ENCODE data around the gene RNF8. TPM values are rescaled to one million over a fixed set of nuclear protein-coding genes. Genes with fewer than 3 reads are reported as not detected.

Gene RNF8
- total and polyA plus RNA-seq, 2 experiments from 2014 or later = 38.5 to 49.9 TPM

GRCh38 chr6:37357288-37357687 is 3.5 kb downstream of the RNF8 start:
- H3K4me1 ChIP-seq (ENCODE audit: low read depth) = peaks cover 69% of the 10 kb centered on the region
- peak overlapping the region; percentile 90 for H3K27ac ChIP-seq
- H3K4me3 ChIP-seq = peak overlapping the region; percentile 3
- H3K9me3 ChIP-seq (ENCODE audit: low read depth) = no peaks in the 10 kb centered on the region
- H3K36me3 ChIP-seq = no peaks in the 10 kb centered on the region
- peak in 1 of 2 donors; percentile 46 for DNase-seq (ENCODE audit: low read depth in 1 of 2, low spot score in 1 of 2)
- no peaks in the 10 kb centered on the region for H3K27me3 ChIP-seq
- TF ChIP-seq CTCF (IDR thresholded peaks at IDR 0.05; ENCODE audit: low read depth, low read length) = no peak

GRCh38 chr6:37357860-37358259 is 4.1 kb downstream of the RNF8 start:
- H3K27ac ChIP-seq = peak overlapping the region; percentile 90
- H3K27me3 ChIP-seq = no peaks in the 10 kb centered on the region
- H3K4me3 ChIP-seq = no peak overlapping the region
- H3K36me3 ChIP-seq = no peaks in the 10 kb centered on the region
- DNase-seq (ENCODE audit: low read depth in 1 of 2, low spot score in 1 of 2) = no peak
- H3K4me1 ChIP-seq (ENCODE audit: low read depth) = peaks cover 75% of the 10 kb centered on the region
- TF ChIP-seq CTCF (IDR thresholded peaks at IDR 0.05; ENCODE audit: low read depth, low read length) = no peak
- no peaks in the 10 kb centered on the region for H3K9me3 ChIP-seq (ENCODE audit: low read depth)

- H3K36me3 ChIP-seq = no peaks in the 10 kb centered on the region
- no peaks in the 10 kb centered on the region for H3K27me3 ChIP-seq
- TF ChIP-seq CTCF (IDR thresholded peaks at IDR 0.05; ENCODE audit: low read depth, low read length) = no peak
- no peak overlapping the region for H3K4me3 ChIP-seq
- H3K9me3 ChIP-seq (ENCODE audit: low read depth) = no peaks in the 10 kb centered on the region
- no peak overlapping the region for H3K27ac ChIP-seq
- H3K4me1 ChIP-seq (ENCODE audit: low read depth) = peaks cover 77% of the 10 kb centered on the region
- no peak for DNase-seq (ENCODE audit: low read depth in 1 of 2, low spot score in 1 of 2)
Observed at GRCh38 chr6:37359039-37359438, 5.3 kb downstream of the RNF8 start.

GRCh38 chr6:37362101-37362828 is 8.5 kb downstream of the RNF8 start:
- Histone ChIP-seq H3K27ac (peak overlapping the region; percentile 65), H3K4me1 (ENCODE audit: low read depth) (peaks cover 78% of the 10 kb centered on the region), H3K9me3 (ENCODE audit: low read depth) (no peaks in the 10 kb centered on the region), H3K36me3 (no peaks in the 10 kb centered on the region), H3K27me3 (no peaks in the 10 kb centered on the region), H3K4me3 (no peak overlapping the region)
- DNase-seq (ENCODE audit: low read depth in 1 of 2, low spot score in 1 of 2) = no peak
- no peak for TF ChIP-seq CTCF (IDR thresholded peaks at IDR 0.05; ENCODE audit: low read depth, low read length)

- Histone ChIP-seq H3K4me1 (ENCODE audit: low read depth) (peaks cover 49% of the 10 kb centered on the region), H3K4me3 (no peak overlapping the region), H3K9me3 (ENCODE audit: low read depth) (no peaks in the 10 kb centered on the region), H3K27ac (peak overlapping the region; percentile 58), H3K36me3 (peaks cover 20% of the 10 kb centered on the region), H3K27me3 (no peaks in the 10 kb centered on the region)
- DNase-seq (ENCODE audit: low read depth in 1 of 2, low spot score in 1 of 2) = peak in 1 of 2 donors; percentile 65
- TF ChIP-seq CTCF (IDR thresholded peaks at IDR 0.05; ENCODE audit: low read depth, low read length) = peak; percentile 33
Observed at GRCh38 chr6:37365791-37366190, 12.0 kb downstream of the RNF8 start.

Measured in cardiac muscle cell (in vitro differentiated cells and primary cell).